ENCODE data around the gene BCKDHA.

DNA sequence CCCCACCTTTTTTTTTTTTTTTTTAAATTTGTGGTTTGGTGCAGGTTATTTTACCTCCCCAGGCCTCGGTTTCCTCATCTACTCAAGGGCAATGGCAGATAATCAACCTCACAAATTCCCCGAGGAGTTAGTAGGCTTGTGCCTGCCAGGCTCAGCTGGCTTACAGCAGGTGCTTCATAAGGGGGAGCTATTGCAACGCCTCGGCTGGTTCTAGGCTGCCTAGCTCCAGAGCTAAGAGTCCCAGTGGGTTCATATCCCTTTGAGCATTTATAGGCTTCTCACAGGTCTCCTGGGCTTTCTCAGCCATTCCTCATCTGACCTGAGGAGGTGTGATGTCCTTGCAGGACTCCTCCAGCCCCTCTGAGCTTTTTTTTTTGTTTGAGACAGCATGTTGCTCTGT, 10.6 kb downstream of the BCKDHA start:
- TF ChIP-seq, protein P1, sequence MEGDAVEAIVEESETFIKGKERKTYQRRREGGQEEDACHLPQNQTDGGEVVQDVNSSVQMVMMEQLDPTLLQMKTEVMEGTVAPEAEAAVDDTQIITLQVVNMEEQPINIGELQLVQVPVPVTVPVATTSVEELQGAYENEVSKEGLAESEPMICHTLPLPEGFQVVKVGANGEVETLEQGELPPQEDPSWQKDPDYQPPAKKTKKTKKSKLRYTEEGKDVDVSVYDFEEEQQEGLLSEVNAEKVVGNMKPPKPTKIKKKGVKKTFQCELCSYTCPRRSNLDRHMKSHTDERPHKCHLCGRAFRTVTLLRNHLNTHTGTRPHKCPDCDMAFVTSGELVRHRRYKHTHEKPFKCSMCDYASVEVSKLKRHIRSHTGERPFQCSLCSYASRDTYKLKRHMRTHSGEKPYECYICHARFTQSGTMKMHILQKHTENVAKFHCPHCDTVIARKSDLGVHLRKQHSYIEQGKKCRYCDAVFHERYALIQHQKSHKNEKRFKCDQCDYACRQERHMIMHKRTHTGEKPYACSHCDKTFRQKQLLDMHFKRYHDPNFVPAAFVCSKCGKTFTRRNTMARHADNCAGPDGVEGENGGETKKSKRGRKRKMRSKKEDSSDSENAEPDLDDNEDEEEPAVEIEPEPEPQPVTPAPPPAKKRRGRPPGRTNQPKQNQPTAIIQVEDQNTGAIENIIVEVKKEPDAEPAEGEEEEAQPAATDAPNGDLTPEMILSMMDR (IDR thresholded peaks at IDR 0.05; ENCODE audit: insufficient read depth, low read length), result peak; percentile 33
- TF ChIP-seq, protein P2, sequence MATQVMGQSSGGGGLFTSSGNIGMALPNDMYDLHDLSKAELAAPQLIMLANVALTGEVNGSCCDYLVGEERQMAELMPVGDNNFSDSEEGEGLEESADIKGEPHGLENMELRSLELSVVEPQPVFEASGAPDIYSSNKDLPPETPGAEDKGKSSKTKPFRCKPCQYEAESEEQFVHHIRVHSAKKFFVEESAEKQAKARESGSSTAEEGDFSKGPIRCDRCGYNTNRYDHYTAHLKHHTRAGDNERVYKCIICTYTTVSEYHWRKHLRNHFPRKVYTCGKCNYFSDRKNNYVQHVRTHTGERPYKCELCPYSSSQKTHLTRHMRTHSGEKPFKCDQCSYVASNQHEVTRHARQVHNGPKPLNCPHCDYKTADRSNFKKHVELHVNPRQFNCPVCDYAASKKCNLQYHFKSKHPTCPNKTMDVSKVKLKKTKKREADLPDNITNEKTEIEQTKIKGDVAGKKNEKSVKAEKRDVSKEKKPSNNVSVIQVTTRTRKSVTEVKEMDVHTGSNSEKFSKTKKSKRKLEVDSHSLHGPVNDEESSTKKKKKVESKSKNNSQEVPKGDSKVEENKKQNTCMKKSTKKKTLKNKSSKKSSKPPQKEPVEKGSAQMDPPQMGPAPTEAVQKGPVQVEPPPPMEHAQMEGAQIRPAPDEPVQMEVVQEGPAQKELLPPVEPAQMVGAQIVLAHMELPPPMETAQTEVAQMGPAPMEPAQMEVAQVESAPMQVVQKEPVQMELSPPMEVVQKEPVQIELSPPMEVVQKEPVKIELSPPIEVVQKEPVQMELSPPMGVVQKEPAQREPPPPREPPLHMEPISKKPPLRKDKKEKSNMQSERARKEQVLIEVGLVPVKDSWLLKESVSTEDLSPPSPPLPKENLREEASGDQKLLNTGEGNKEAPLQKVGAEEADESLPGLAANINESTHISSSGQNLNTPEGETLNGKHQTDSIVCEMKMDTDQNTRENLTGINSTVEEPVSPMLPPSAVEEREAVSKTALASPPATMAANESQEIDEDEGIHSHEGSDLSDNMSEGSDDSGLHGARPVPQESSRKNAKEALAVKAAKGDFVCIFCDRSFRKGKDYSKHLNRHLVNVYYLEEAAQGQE (IDR thresholded peaks at IDR 0.05; ENCODE audit: insufficient replicate concordance, low read depth), result no peak
